Measurements from ENCODE around the gene STXBP1. TPM values are rescaled to one million over a fixed set of nuclear protein-coding genes. Genes with fewer than 3 reads are reported as not detected.
A peak's percentile ranks its signal among the peaks of the same experiment; 100 is the strongest.

The STXBP1 gene
- total and polyA plus RNA-seq, 2 of the 13 experiments (the other 11 are each of a cell fraction or from before 2014, with no cell fraction given): 2.9 TPM

- no peak for TF ChIP-seq WIZ (CRISPR knock-in tag; IDR thresholded peaks at IDR 0.05)
- no peak for TF ChIP-seq ZUFSP (CRISPR knock-in tag; IDR thresholded peaks at IDR 0.05; ENCODE audit: borderline replicate concordance)
- no peak for TF ChIP-seq ZNF546 (CRISPR knock-in tag; conservative IDR thresholded peaks at IDR 0.05)
- TF ChIP-seq KDM2A (CRISPR knock-in tag; IDR thresholded peaks at IDR 0.05; ENCODE audit: borderline replicate concordance, low read depth): 0 out of 2 replicates have a peak, but pooled peaks have one; percentile 12
- TF ChIP-seq TP53 (CRISPR knock-in tag; conservative IDR thresholded peaks at IDR 0.05): no peak
- no peak for TF ChIP-seq FOXK1 (CRISPR knock-in tag; IDR thresholded peaks at IDR 0.05; ENCODE audit: borderline replicate concordance, low read depth)
- no peak for TF ChIP-seq MTF2 (CRISPR knock-in tag; IDR thresholded peaks at IDR 0.05; ENCODE audit: borderline replicate concordance)
- TF ChIP-seq ZNF652 (CRISPR knock-in tag; IDR thresholded peaks at IDR 0.05; ENCODE audit: borderline replicate concordance, low read depth): no peak
- no peak for TF ChIP-seq ELF4 (CRISPR knock-in tag; IDR thresholded peaks at IDR 0.05; ENCODE audit: borderline replicate concordance)
- no peak for TF ChIP-seq ZNF230 (CRISPR knock-in tag; IDR thresholded peaks at IDR 0.05)
- TF ChIP-seq ZNF629 (CRISPR knock-in tag; conservative IDR thresholded peaks at IDR 0.05): no peak
- peak; percentile 18; the same call in 1 of the 2 replicates for TF ChIP-seq ZC3H13 (CRISPR knock-in tag; IDR thresholded peaks at IDR 0.05)
- 0 out of 2 replicates have a peak, but pooled peaks have one; percentile 22 for TF ChIP-seq RXRA (CRISPR knock-in tag; IDR thresholded peaks at IDR 0.05)
- TF ChIP-seq ZNF468 (CRISPR knock-in tag; IDR thresholded peaks at IDR 0.05): no peak
- TF ChIP-seq ZNF883 (CRISPR knock-in tag; IDR thresholded peaks at IDR 0.05; ENCODE audit: not compliant biosample characterization): peak; percentile 58
- peak; percentile 44 for TF ChIP-seq AGO2 (optimal IDR thresholded peaks at IDR 0.05; ENCODE audit: low read depth, low read length)
- no peak for TF ChIP-seq TGIF2 (CRISPR knock-in tag; IDR thresholded peaks at IDR 0.05)
- no peak for TF ChIP-seq E2F2 (CRISPR knock-in tag; IDR thresholded peaks at IDR 0.05; ENCODE audit: borderline replicate concordance)
- TF ChIP-seq TFDP1 (CRISPR knock-in tag; IDR thresholded peaks at IDR 0.05; ENCODE audit: borderline replicate concordance): peak; percentile 40; the same call in 1 of the 2 replicates
- no peak for TF ChIP-seq CREB1 (IDR thresholded peaks at IDR 0.05)
- no peak for TF ChIP-seq CREB1 (CRISPR knock-in tag; IDR thresholded peaks at IDR 0.05)
- no peak for TF ChIP-seq MIER3 (CRISPR knock-in tag; IDR thresholded peaks at IDR 0.05; ENCODE audit: borderline replicate concordance)
- no peak for TF ChIP-seq ZNF414 (CRISPR knock-in tag; IDR thresholded peaks at IDR 0.05)
- TF ChIP-seq DRAP1 (CRISPR knock-in tag; IDR thresholded peaks at IDR 0.05): no peak
Measured at GRCh38 chr9:127567730-127568617, 44.1 kb upstream of the STXBP1 start (continued).

Data from HepG2 (cell line).